GDM1 (cell line): ENCODE results near the gene ZBTB21.

Experiments
- DNase-seq: peaks from one replicate; lab custom pipeline; 2025; lab: John Stamatoyannopoulos, UW

ZBTB21 gene

DNA sequence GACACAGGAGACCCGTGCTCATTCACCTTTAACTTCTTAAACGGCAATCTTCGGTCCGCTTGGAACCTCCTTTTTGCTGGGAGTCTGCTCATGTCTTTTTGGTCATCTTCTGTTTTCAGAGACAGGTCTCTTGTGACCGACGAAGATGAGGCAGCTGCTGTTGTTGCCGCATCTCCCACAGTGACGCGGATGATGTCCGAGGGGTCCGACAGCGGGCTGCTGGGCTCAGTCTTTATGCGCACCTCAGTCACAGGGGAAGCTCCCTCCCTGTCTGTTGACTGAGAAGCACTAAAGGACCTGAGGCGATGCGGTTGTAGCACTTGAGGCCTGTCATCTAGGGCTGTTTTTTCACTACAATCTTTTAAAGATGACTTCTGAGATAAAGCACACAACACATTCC is 17.6 kb downstream of the ZBTB21 start:
- no peak for DNase-seq

DNA sequence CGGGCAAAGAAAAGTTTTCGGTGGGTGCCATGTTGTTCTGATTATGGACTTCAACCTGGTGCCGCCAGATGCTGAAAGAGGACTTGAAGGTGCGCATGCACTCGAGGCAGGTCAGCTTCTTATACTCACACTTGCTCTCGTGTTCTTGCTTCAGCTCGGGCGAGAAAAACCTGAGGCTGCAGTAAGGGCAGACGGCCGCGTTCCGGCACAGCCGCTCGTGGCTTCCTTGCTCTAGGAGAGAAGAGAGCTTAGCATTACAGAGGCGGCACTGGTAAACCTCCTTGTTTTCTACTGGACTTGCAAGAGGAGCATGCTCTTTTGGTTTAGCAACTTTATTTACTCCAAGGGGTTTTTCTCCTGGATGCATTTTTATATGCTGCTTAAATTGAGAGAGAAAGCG is 18.5 kb downstream of the ZBTB21 start:
- DNase-seq = no peak

DNA sequence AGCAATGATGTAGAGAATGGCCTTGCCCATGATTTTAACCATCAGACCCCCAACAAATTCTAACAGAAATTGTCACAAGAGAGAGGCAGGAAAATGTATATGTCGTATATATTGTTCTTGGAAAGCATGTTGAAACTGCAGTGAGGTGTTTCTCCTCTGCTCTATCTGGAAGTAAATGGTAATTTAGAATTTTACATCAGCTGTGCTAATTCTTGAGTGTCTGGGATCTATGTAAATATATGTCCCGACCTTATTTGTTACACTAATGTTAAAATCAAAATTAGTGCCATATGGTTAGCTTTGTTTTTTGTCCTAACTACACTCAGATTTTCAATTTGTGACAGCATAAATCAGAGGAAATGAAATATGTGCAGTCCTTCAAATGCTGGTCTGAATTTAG is 20.5 kb downstream of the ZBTB21 start:
- DNase-seq = no peak

DNA sequence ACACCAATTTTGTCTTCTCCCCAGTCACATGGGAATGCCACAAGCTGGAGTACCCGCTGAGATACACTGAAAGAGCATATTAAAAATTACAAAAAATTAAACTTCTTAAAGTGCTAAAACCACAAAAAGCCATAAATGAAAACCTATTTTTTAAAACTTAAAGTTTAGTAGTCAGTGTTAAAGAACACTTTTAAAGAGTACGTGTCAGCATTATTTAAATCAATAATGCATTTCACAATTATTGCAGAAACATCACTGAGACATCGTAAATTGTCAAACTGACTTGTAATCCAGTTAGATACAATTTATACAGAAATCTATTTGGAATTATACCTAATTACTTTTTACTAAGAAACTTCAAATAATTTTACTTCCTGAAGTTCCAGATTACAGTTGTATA is 22.9 kb downstream of the ZBTB21 start:
- DNase-seq = no peak

DNA sequence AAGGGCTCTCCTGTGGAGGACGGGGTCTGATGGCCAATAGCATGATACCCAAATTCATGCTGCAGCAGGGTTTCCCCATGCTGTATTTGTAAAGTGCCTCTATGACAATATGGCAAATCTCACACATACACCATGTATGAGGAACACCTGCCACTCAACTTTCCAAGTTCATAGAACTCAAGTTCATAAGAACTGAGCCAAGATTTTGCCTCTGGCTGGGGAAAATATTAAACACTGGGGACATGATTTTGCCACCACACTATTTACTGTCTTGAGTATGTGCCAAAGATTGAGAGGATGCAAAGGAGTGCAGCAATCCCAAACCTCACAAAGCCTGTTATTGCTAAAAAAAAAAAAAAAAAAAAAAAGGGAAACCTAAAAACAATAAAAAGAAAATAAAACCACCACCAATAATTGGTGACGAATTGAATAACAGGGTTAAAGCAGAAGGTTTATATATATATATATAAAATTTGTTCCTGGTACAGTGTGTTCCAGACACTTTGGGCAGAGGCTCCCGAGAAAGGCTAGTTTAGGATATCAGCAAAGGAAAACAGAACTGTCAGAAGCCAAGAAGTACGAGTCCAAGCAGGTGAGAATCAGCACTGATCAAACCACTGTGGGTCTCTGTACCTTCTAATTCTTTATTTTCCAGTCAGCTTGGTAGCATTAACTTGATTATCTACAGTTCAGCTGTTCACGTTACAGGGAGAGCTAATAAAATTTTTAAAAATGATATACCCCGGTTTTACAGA is 24.3 kb downstream of the ZBTB21 start:
- DNase-seq = no peak

DNA sequence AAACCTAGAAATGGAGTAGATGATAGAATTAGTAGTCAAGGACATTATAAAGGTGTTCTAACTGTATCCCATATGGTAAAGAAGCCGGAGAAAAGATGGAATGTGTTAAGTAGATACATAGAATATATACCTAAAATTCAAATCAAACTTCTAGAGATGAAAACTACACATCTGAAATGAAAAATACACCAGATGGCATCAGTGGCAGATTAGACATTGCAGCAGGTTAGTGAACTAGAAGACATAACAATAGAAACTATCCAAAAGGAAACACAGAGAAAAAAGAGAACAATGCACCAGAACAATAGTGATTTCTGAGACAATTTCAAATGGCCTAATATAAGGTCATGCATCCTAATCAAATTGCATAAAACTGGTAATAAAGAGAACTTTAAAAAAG is 26.9 kb downstream of the ZBTB21 start:
- DNase-seq = no peak

DNA sequence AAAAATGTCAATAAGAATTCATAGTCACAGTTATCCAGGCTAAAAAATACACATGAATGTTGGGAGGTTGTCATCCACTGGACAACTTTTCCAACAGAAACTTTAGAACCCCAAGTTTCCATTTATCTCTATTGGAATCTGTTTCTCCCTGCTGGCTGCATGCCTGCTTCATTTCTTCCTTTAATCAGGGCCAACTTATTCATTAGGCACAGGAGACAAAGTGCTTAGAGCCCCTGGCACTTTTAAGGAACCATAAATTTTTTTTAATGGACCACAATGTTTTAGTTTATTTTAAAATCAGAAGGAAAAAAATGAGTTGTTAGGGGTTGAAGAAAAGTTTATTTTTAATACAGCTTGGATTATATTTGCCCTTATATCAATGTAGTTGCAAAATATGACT is 29.6 kb downstream of the ZBTB21 start:
- no peak for DNase-seq

DNA sequence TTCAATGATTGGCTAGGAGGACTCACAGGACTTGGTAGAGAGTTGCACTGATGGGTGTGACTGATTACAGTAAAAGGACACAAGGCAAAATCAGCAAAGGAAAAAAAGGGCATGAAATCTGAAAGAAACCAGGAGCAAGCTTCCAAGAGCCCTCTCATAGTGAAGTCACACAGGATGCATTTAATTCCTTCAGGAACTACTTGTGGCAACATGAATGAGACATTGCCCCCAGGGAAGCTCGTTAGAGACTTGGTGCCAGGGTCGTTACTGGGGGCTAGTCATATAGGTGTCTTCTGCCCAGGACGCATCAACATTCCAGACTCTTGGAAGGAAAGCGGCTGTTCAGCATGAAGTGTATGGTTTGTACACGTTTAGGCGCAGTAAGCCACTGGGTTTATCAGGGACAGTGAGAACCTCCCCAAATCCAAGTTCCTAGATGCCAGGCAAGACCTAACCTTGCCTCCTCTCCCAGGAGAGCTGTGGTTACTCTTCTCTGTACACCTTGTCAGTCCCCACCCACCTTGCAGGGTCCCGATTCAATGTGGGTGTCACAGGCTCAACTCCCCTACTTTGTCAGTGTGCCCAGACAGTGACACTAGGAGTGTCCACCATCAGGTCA is 30.3 kb downstream of the ZBTB21 start:
- DNase-seq = no peak

DNA sequence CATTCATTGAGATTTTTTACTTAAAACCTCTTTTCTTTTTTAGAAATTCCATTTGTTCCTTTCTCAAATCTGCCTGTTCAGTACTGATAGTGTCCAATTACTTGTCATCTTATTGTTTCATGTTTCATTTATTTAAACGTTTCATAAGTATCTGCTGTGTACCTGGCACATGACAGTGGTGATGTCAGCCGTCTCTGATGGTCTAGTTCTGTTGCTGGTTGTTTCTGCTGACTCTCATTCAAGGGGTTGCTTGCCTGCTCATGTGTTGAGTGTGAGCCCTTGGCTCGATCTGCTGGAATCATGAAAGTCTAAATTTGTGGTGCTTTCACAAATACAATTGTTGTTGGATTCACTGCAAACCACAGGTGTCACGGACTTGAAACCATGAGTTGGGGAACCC is 30.8 kb downstream of the ZBTB21 start:
- DNase-seq = no peak

DNA sequence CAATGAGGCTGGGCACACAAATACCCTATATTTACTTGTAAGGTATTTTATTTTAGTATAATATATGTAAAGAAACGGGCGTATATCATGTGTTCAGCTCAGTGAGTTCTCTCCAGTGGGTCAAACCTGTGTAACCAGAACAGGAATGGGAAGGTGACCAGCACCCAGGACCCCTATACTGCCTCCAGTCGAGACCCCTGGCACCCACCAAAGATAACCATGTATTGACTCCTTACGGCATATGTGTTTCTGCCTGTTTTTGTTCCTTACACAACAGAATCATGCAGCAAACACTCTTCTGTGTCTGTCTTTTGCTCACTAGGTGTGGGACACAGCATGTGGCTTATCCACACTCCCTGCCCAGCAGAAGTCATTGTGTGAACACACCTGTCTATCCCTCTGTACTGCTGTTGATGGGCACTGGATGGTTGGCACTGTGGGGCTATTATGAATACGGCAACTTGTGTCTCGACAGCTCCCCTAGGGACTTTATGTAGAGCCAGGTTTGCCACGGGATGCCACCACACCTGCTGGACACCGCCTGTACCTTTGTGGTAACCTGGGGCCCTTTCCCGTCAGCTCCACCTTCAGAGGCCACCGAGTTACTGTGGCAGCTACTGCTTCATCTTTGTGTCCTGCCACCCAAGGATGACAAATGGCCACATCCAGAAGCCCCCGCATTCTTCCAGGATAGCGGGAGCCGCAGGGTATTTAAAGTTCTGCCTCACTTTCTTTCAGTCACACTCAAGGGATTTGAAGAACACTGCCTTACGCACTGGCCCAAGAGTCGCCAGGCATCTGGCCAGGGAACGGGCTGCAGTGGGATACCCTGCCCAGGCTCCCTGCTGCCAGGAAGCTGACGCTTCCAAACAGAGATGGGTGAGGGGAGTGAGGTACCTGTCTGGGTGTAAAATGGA is 32.9 kb downstream of the ZBTB21 start:
- DNase-seq = no peak

DNA sequence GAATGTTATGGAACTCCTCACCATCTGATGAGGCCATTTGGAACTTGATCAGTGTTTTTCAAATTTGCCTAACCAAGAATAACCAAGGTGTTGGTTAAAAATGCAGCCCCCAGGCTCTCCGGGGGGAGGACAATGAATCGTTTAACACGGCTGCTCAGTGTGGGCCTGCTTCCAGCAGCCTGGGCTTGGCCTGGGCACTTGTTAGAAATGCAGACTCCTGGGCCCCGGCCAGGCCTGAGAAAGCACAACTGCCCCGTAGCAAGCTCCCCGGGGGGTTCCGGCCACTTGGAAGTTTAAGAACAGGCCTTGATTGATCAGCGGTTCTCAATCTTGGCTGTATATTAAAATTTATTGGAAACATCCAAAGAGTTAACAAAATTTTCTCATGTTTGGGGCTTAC is 33.5 kb downstream of the ZBTB21 start:
- DNase-seq = no peak

DNA sequence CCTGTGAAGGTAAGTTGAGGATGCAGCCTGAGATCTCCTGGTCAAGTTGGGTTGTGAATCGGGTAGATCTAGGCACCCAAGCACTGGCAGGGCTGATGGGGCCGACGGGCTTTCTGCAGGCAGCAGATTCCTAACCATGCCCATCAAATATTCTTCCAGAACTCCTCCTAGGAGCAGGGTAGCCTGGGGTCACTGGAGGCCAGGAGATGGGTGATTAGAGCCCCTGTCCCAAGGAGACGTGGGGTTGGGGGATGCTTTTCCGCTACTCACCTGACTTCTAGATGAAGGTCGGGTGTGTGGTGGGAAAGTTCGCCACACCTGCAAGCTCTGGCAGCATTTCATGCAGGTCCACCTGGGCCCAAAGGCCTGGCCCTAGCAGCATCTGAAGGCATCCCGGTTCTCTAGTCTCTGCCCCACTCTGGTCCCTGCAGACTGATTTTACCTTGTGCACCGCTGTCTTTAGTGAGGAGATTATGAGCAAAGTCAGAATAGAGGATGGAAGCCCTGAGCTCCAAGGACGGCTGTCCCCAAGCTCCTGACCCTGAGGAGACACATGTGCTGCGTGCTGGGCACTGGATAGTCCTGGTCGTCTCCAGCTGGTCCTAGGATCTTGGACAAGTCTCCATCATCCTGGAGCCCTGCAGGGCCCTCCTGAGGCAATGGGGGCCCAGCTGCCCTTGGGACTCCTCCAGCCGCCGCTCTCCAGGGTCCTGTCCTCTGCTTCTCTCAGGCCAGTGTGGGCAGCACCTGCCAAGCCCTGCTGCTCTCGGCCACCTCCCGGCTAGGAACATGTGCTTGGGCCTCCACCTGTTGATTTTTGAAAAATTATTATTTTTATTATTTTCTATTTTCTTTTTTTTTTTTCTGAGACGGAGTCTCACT is 34.5 kb downstream of the ZBTB21 start:
- no peak for DNase-seq

DNA sequence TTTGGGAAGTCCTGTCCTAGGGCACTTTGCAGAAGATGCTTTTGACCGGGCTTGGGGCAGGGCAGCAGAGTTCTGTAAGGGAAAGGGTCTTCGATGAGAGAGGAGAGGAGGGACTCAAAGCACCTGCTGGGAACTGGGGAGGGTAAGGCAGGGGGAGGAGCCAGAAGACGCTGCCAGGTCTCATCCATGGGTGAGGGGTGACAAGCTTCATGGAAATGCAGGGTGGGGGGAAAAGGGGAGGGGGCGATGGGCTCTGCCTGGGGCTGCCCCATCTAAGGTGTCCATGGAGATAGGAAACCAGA is 35.5 kb downstream of the ZBTB21 start:
- DNase-seq = no peak

DNA sequence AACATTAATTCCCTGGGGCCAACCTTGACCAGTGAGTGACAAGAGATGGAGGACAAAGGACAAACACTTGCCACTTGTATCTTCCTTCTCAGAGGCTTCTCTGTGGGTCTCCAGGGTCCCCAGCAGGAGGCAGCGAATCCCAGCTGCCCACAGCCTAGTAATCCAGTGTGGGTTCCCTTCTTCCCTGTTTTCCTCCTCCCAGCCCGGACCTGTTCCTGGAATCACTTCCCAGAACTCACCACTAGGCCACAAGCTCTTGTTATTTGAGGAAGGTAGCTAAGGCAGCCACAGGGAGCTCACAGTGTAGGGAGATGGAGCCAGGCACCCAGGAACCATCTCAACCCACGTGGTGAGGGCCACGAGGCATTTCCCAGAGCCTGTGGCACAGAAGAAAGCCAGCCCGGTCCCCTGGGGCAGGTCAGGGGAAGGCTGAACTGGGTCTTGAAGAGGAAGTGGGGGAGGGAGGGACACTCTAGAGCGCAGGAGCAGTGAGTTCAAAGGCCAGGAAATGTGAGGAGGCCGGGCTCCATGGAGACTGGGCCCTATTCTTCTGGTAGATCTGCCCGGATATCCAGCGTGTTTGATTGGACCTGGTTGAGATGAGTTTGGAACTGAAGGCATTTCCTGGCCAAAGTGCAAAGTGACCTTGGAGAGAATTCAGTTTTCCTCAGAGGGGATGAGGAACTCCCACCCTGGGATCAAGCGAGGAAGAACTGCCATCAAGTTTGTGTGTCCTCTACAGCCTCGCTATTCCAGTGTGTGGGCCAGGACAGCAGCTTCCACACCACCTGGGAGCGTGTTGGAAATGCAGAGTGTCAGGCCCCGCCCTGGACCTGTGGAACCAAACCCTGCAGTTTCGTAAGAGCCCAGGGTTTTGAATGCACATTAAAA is 36.1 kb downstream of the ZBTB21 start:
- DNase-seq = no peak

DNA sequence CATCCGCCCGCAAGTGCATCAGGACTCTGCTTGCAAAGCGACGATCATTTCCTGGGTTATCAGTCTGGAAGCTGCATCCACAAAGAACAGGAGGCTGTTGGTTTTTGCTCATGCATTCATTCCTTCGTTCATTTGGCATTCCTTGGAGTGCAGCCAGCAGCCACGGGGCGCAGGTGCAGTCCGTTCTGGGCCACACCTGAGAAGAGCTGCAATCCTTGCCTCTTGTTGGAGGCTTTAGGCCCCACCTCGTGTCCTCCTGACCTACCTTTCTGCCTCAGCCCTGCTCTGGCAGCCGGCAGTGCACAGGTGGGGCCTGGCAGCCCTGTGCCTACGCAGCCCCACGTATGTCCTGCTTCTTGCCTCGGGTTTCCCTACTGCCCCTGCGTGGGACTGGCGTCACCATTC is 36.7 kb downstream of the ZBTB21 start:
- DNase-seq = no peak

DNA sequence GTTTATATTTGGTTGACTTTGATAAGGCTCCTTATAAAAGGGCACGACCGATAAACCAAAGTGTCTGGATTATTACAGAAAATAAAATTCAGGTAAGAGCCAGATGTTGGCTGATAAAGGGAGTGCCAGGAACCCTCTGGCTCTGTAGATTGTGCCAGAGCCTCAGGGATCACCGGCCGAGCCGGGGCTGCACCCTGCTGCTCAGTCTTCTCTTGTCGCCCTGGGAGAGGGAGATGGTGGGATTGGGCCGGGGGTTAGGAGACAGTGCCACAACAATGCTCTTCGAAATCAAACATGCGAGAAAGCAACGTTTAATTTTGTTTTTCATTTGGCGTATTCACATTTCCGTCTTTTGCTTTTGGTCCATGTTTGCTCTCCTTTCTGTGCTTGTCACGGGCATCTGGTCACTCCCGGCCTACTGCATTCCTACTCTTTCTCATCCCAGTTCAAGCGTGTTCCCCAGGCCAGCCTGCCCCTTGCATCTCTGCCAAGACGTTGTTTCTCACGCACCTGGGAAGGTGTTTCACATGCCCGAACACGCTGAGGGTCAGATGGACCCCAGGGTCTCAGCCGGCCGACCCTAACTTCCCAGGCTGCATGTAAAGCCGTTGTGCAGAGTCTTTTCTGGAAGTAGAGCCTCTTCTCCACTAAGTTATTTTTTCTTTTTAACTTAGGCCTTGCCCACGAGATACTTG is 37.5 kb downstream of the ZBTB21 start:
- no peak for DNase-seq

DNA sequence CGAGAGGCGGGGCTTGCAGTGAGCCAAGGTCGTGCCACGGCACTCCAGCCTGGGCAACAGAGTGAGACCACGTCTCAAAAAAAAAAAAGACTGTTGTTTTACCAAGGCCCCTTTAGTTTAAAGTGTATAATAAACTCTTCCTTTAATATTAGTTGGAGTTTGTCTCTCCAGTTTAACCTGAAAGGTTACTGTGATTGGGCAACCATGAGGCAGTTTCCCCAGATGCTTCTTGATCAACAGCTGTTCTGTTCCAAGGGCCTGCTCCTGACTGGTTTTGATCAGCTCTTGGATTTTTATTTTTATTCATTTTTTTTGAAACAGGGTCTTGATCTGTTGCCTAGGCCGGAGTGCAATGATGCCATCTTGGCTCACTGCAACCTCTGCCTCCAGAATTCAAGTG is 38.3 kb downstream of the ZBTB21 start:
- DNase-seq = no peak

DNA sequence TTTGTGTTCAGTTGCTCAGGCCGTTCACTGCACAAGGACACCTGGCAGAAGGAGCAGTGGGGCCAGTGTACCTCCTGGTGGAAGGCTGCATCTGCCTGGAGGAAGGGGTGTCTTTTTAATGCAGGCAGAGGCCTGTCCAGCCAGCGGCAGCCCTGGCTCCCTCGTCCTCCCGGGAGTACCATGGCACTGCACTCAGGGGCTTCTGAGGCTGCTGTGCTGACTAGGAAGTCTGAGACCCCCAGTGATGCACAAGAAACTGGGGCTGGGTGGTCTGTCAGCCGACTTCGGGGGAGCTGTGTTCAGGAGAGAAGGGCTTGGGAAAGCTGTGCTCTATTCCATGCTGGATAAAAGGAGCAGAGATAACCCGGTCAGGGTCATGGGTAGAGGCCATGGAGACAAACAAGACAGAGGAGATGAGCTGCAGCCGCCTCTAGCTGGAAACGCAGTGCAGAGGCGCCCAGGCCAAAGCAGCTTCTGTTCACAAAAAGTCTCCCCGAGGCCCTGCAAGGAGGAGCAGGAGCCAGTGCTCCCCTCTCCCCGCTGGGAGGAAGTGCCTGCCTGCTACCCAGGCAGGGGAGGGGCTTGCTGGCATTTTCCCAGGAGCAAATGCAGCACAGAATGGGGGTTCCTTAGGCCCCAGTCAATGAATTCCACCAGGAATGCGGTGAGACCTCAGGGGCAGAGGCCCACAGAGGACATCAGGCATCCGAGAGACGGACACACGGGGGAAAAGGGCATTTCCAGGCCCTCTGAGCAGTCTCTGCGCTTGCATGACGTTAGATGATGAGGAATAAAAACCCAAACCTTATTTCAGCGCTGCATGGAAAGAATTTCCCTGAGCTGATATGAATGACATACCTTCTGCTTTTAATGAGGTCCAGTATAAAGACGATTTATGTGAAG is 39.2 kb downstream of the ZBTB21 start:
- DNase-seq = no peak

DNA sequence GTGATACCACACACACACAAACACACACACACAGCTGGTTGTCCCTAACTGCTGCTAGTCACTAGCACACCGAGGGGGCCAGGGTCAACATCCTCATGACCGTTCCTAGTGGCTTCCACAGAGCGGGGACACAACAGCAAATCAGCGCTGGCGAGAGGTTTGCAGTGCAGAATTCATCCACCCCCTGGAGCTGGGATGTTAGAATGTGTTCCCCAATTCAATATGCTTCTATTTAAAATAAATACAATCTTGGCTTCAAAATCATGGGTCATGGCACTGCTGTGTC is 40.1 kb downstream of the ZBTB21 start:
- DNase-seq = no peak

DNA sequence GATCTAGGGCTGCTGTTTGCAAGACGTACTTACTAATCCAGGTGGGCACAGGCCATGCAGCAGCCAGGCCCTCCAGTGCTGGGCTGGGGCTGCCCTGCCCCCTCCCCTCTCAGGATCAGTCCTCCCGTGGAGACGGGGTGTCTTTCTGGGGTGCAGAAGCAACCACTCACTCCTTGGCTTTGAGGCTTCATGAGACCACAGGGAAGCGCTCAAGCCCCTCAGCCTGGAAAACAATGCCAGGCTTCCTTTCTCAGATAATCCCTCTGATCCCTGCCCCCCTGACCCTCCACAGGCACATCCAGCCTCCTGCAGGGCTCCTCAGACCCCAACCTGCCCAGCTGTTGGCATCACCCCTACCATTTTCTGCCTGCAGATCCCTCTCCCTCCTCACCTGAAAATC is 42.5 kb downstream of the ZBTB21 start:
- no peak for DNase-seq
